Activated gamma-delta T cell treated with anti-CD3 and anti-CD28 coated beads, Interleukin-2, amount 50 U/mL, for 16 hours (primary cell): ENCODE results near the gene EIF4E2.
"Not testable (repeated sequence)": the region's sequence is repeated elsewhere in the genome, so short reads cannot be mapped to it uniquely, and the experiment has no call there.

Experiments used
- DNase-seq: peaks from one replicate; pipeline ENCODE4 v3.0.0-alpha.2; 2020; ENCODE audit warnings: low read depth

Gene EIF4E2

GRCh38 chr2:232569541-232569940, 19.1 kb downstream of the EIF4E2 start:
- no peak for DNase-seq

DNA sequence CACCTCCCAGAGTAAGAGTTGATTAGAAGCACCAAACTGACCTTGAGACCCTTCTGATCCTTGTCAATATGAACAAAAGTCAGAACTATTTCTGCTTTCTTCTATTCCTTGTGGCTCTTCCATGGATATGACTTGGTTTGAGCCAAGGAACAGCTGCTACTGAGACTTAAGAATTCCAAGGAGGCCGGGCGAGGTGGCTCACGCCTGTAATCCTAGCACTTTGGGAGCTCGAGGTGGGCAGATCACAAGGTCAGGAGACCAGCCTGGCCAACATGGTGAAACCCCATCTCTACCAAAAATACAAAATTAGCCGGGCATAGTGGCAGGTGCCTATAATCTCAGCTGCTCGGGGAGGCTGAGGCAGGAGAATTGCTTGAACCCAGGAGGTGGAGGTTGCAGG, 20.0 kb downstream of the EIF4E2 start:
- DNase-seq: not testable (repeated sequence)

DNA sequence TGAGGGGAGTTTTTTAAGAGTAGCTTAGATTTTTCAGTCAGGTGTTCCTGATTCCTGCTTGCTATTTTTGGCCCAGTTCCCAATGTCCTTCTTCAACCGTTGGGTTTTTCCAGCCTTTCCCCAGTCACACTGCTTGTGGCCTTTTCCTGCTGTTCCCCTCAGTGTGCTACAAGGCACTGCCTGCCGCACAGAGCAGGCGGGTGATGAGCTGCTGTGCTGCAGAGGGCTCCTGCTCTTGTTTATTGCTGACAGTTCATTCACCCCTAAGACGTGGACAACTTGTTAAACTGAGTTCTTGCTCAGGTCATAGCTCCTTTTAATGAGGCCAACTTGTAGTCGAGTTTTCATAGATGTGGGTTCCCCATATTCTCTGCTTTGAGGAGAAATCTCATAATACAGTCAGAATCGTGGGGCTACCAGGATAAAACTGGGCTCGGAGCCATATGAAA, 20.6 kb downstream of the EIF4E2 start:
- no peak for DNase-seq

- DNase-seq: no peak
Observed at GRCh38 chr2:232573042-232573441, 22.6 kb downstream of the EIF4E2 start.

DNA sequence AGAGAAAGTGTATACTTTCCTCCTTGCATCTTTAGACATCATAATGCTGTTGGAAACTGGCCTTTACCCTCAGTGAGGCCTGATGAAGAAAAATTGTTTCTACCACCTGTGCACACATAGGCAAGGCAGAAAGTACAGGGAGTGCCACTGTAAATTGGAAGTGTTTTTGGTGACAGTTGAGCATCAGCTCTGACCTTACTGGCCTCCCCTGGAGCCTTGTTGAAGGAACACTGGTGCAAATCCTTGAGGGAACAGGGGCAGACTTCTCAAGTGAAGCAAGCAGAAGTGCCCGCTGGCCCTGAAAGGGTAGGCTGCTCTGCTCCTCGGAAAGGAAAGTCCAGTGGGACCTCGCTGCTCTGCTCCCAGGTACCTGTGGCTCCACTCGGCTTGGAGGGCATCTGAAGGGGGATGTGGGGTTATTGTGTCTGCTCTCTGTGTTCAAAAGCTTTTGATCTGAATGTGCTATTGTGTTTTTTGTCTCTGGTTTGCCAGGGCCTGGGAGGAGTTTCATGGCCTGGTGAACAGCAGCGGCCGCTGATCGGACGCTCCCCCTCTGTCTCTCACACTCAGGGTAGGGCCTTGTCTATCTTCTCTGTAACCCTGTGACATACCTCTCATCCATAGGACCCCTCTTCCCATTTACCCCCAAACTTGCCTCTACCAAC, 23.4 kb downstream of the EIF4E2 start:
- no peak for DNase-seq

DNA sequence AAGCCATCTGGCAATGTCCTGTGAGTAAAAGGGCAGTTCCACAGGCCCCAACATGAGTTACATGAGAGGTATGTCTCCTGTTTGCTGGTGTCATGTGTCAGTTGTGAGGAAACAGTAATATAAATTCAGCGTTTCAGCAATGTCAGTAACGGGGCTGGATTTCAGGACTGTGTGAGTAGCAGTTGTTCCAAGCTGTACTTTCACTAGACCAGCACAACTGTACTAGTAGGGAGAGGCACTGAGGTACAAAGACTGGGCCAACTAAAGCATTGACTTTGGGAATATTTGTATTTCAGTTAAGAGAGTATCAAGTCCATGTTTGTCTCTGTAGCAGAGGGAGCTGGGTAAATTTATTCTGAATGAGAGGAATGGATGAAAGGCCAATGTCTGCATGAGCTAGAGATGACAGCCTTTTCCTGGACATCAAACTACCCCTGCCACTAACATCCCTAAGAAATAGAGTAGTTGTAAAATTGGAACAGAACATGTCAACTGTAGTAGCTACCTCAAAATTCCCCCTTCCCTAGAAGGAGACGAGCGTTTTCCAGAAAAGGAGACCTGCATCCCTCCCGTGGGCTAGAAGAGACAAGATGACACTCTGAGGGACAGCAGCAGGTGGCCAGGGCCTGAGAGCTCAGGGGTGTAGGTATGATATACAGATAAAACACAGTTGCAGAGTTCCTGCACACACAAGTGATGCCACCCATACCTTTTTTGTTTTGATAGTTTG, 24.4 kb downstream of the EIF4E2 start:
- DNase-seq: no peak

DNA sequence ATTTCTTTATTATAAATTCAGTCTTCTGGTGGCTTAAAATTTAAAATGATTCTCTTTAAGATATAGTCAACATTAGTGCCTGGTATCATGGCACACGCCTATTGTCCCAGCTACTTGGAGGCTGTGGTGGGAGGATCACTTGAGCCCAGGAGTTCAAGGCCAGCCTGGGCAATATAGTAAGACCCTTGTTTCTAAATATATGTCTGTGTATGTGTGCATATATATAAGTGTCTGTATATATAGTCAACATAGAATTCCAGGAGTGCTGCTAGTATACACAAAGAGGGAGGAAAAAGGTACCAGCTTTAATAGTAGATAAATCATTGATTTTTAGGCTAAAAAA, 24.9 kb downstream of the EIF4E2 start:
- no peak for DNase-seq

DNA sequence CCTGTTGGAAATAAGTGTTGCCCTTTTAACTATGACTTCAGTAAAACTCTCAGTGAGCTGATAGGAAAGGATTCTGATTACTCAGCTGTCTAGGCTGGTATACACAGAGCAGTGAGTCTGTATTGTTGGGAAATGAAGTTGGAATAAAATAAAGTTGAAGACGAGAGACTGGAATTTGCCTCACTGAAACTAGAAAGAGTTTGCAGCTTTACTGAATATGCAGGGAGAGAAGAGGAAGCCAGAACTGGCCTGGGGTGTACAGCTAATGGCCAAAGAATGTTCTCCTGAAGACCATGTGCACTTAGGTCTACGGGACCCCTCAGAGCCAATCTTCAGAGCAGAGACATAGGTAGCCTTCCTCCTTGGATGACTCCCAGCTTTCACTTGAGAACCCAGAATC, 26.5 kb downstream of the EIF4E2 start:
- DNase-seq: no peak

DNA sequence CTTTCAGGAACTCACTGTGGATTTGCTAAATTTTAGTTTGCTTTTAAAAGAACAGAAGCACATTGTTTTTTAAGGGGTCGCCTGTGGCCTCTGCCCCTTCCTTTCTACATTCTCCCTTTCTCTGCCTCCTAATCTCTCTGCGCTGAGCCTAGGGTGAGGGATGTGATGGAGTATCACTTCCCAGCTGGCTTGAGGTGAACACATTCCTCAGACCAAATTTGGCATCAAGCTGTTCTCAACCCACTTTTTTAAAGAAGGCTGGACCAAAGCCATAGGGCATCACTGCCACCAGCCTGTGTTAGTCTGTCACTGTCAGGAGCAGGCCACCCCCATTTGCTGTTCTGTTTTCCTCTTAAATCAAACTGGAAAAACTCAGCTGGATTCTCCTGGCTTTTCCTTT, 27.4 kb downstream of the EIF4E2 start:
- no peak for DNase-seq

DNA sequence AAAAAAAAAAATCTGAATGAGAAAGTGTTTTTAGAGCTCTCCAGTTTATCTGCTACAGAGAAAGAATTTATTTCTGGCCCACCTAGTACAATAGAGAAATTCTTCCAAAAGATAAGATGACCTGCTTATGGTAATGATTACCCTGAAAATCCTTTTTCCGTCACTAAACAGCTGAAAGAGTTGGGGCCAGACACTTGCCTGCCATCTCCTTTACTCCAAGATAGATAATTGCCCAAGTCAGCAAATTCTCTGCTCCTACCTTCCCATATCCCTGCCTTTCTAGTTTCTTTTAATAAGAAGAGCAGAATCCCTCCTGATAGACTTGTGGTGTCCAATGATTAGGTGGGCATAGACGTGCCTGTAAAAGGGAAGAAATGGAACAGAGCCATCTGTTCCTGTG, 28.1 kb downstream of the EIF4E2 start:
- DNase-seq: no peak

DNA sequence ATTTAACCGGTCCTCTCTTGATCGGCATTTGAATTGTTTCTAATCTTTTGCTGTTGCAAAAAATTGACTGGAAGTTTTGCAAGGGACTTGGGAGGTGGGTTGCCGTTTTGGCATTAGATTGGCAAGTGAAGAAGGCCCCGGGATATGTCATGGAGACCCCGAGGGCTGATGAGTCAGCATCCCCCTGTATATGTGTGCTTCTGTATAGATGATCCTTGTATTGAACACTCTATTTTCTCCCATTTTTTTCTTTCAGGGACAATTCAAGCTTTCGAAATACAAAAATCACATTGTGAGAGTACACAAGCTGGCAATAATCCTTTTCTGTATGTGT, 30.1 kb downstream of the EIF4E2 start:
- DNase-seq: no peak

DNA sequence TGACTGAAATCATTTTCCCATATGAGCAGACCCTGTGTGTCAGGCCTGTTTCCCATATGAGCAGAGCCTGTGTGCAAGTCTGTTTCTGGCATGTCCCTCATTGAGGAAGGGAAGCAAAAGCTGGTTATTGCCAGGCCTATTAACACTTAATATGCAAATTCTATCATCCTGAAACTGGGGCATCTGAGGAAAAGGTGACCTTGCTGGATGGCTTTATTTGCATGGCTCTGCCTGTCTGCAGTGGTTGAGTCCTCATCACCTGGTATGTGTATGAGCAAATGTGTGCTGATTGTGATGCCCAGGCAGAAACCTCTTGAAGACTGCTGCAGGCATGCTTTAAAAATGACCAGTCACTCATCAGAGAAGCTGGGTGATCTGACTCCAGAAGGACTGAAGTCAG, 31.2 kb downstream of the EIF4E2 start:
- no peak for DNase-seq

- no peak for DNase-seq
Observed at GRCh38 chr2:232584238-232584637, 33.7 kb downstream of the EIF4E2 start.

DNA sequence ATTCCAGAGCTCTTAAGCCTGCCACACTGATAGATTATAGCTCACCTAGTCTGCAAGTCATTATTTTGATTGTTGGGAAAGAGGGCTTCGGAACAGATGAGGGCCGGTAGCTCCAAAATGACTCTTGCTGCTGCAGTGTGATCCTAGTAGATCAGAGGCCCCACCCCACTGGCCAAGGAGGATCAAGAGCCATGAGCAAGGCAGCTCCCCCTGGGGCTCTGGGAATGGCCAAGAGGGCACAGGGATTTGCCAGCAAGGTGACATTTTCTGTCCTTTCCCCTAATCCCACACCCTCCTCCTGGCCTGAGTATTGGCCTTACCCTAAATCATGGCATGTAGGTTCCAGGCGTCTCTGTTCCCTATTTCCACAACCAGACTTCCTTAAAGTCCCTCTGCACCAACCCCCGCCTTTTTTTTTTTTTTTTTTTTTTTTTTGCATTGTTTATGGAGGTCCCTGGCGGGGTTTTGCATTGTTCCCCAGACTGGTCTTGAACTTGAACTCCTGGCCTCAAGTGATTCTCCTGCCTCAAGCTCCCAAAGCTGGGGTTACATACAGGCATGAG, 36.5 kb downstream of the EIF4E2 start:
- DNase-seq: no peak

DNA sequence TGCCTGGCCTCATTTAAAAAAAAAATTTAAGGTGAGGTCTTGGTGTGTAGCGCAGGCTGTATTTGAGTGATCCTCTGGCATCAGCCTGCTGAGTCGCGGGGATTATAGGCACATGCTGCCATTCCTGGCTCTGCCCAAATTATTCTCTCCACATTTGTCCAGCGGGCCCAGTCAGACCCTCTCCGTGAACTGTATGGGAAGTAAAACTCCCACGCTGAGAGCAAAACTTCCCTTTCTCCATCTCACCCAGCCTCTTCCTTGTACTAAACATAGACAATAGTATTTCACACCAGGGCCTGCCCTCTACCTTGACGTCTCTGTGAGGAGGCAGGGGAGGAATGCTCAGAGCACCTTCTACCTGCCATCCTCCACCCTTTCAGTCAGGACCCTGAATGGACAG, 37.0 kb downstream of the EIF4E2 start:
- no peak for DNase-seq

DNA sequence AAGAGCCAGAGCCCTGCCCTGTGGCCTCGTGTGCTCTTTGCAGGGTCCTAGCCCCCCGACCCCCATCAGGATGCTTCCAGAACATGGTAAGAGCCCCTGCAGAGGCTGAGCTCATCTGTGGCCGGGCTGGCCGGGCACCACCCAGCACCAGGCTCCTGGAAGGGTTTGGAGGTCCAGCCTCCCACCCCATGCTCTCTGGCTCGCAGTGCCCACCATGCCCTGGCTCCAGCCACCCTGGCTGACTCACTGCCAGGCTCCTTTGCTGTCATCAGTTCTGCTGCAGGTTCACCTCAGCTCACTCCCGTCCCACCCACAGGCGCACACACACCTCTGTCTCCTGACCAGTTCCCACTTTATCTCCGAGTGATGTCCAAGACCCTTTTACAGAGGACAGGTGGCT, 37.5 kb downstream of the EIF4E2 start:
- no peak for DNase-seq

DNA sequence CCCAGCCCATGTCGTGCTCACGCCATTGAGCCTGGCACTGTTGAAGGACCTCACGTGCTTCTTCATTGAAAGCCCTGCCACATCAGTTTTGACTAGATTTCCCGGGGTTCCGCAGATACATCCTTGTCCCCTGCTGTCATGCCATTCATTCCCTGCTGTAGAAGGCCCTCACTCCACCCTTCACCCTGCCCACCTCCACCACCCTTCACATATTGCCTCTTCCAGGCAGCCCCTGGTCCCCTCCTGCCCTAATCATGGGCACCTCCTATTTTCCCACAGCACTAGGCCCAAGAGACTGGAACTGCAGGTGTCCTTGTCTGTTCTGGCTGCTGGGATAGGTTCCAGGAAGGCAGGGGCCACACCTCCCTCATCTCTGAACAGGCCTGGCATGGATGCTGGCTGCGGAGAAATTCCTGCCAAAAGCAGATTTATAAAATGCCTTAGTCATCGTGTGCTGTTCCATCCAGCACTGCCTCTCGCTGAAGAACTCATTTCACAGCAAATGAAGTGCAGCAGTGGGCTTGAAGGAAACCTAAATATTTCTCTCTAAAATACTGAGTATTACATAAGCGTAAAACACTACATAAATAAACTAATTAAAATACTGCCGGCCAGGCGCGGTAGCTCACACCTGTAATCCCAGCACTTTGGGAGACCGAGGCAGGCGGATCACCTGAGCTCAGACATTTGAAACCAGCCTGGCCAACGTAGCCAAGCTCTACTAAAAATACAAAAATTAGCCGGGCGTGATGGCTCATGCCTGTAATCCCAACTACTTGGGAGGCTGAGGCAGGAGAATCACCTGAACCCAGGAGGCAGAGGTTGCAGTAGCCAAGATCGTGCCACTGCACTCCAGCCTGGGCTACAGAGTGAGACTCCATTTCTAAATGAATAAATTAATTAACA, 38.4 kb downstream of the EIF4E2 start:
- DNase-seq: no peak

DNA sequence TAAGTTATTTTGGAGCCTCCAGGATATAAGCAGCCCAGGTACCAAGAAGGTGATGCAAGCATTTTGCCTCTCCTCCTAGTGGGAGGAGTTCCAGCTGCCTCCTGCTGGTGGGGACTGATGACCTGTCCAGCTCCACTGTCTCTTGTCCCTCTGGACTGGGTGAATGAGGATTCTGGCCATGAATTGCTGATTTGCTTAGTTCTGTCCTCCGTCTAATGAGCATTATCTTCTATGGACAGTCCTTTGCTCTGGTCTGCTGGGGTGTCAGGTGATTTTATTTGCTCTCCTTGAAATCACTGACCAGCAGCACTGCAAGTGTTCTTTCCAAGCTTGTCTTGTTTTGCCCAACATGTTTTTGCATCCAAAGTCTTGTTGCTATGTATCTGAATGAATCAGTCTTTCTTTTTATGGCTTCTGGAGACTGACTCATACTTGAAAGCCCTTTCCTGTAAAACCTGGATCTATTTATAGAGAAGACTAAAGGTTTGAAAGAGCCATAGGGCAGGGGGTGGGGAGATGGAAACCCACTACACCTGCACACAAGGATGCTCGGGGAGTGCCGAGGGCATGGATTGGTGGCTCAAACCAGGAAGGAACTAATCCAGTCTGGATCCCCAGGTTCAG, 42.4 kb downstream of the EIF4E2 start:
- DNase-seq: no peak

DNA sequence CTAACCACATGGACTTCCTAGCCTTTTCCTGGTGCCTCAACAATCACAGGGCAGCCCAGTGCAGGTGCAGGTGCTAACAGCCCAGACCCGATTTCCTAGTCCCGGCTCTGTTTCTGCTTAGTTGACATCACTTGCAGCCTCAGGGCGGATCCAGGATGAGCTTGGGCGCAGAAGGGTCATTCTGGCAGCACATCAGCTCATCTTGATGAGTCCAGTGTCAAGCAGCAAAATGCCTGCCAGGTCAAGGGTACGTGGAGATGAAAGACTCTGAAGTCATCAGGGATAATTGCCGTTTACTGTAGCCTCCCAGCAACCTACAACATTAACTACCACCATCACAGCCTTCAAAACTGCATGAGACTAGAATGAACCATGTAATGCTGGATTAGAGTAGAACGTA, 43.5 kb downstream of the EIF4E2 start:
- no peak for DNase-seq

DNA sequence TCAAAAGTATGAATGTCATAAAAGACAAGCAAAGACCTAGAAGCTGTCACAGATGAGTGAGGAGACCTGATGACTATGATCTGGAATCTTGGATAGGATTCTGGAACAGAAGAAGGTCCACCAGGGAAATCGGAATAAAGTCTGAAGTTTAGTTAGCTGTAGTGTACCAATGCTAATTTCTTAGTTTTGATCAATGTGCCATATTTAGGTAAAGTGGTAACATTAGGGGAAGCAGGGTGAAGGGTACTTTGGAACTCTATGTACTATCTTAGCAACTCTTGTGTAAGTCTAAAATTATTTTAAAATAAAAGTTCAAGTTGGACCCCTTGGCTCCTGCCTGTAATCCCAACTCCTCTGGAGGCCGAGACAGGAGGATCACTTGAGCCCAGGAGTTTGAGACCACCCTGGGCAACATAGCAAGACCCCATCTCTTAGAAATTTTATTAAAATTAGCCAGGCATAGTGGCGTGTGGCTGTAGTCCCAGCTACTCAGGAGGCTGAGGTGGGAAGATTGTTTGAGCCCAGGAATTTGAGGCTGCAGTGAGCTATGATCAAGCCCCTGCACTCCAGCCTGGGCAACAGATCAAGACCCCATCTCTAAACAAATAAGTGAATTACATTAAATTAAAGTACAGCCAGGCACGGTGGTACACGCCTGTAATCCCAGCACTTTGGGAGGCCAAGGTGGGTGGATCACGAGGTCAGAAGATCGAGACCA, 47.0 kb downstream of the EIF4E2 start:
- no peak for DNase-seq

DNA sequence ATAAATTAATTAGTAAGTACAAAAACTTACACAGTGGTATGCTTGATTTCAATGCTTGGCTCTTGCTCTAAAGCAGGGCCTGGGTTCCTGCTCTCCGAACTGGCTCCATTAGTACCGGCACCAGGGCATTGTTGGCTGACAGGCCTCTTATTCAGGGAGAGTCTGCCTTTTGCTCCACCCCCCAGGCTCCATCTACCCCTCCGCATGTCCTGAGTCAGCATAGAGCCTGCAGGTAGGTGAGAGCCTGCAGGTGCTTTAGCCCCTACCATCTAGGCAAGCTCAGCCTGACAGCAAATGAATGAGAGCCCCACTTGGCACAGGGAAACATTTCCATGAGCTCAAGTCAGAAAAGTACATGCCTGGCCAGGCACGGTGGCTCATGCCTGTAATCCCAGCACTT, 47.8 kb downstream of the EIF4E2 start:
- no peak for DNase-seq
